ENCODE data around the gene PPP1R2. TPM values are rescaled to one million over a fixed set of nuclear protein-coding genes. Genes with fewer than 3 reads are reported as not detected.
A peak's percentile ranks its signal among the peaks of the same experiment; 100 is the strongest.
"Not testable (repeated sequence)": the region's sequence is repeated elsewhere in the genome, so short reads cannot be mapped to it uniquely, and the experiment has no call there.

PPP1R2 gene
- 26.5 and 27.1 TPM in 2 replicates for polyA plus RNA-seq (2013)

- peak within 1 kb of the TSS; percentile 91 for H2BK120ac ChIP-seq (ENCODE audit: insufficient read depth, low read length, poor library complexity)
- peaks cover 19 to 22% of the 10 kb centered on the region in 2 experiments for H3K4me1 ChIP-seq (ENCODE audit: control insufficient read depth in 1 of 2, insufficient read depth in 2 of 2, low read length in 2 of 2)
- H3K79me2 ChIP-seq (ENCODE audit: control insufficient read depth, insufficient read depth, low read length, poor library complexity) = peaks cover 10% of the 10 kb centered on the region
- peak within 1 kb of the TSS; percentile 55 for H2BK12ac ChIP-seq (ENCODE audit: low read length)
- H4K8ac ChIP-seq (ENCODE audit: low read depth, low read length) = peak within 1 kb of the TSS; percentile 97
- peak within 1 kb of the TSS; percentile 70 for H4K12ac ChIP-seq (ENCODE audit: low read depth, low read length)
- peaks cover 8% of the 10 kb centered on the region for H3K79me1 ChIP-seq (ENCODE audit: low read length)
- peak within 1 kb of the TSS; percentile 91 for H2AFZ ChIP-seq (ENCODE audit: insufficient read depth, low read length, poor library complexity)
- no peak within 1 kb of the TSS for H3K23ac ChIP-seq (ENCODE audit: low read length)
- H3K9me3 ChIP-seq (ENCODE audit: insufficient read depth, low read depth, low read length) = no peaks in the 10 kb centered on the region
- peak within 1 kb of the TSS; percentile 98 for H3K14ac ChIP-seq (ENCODE audit: low read length)
- H3K4me3 ChIP-seq (ENCODE audit: low read depth, low read length) = peak within 1 kb of the TSS; percentile 97
- no CpG with 5 or more reads among the region's 95 CpGs for WGBS (ENCODE audit: extremely low coverage, insufficient coverage, insufficient read length)
- peak within 1 kb of the TSS; percentile 96 for H3K4ac ChIP-seq (ENCODE audit: low read depth, low read length)
- DNase-seq = peak; percentile 93 to 97
- no peaks in the 10 kb centered on the region for H3K36me3 ChIP-seq (ENCODE audit: control insufficient read depth in 1 of 2, insufficient read depth in 2 of 2, low read length in 2 of 2)
- H3K9ac ChIP-seq (ENCODE audit: low read length) = peak within 1 kb of the TSS; percentile 84
- H2BK5ac ChIP-seq (ENCODE audit: low read depth, low read length, poor library complexity) = peak within 1 kb of the TSS; percentile 81
- H3K27me3 ChIP-seq (ENCODE audit: insufficient read depth, low read length) = no peaks in the 10 kb centered on the region
- H2AK5ac ChIP-seq (ENCODE audit: low read length) = peak within 1 kb of the TSS; percentile 88
- H3K27ac ChIP-seq (ENCODE audit: low read depth, low read length) = peak within 1 kb of the TSS; percentile 77
- peak within 1 kb of the TSS; percentile 75 for H3K4me2 ChIP-seq (ENCODE audit: low read length)
- peak within 1 kb of the TSS; percentile 78 for H3K18ac ChIP-seq (ENCODE audit: low read length)
- peak within 1 kb of the TSS; percentile 85 for H4K91ac ChIP-seq (ENCODE audit: low read depth, low read length)
Observed at GRCh38 chr3:195542698-195543499, at the start of gene PPP1R2. Gene PPP1R2 (minus strand): TSS chr3:195543325. CDS start chr3:195543025, 300 bp downstream.

GRCh38 chr3:195591852-195592251 is 48.7 kb upstream of the PPP1R2 start:
- no CpG with 5 or more reads among the region's 2 CpGs for WGBS (ENCODE audit: extremely low coverage, insufficient coverage, insufficient read length)
- H3K4me2 ChIP-seq (ENCODE audit: low read length) = no peak overlapping the region
- no peak overlapping the region for H3K4ac ChIP-seq (ENCODE audit: low read depth, low read length)

GRCh38 chr3:195591220-195591619 is 48.1 kb upstream of the PPP1R2 start:
- no peaks in the 10 kb centered on the region for H3K27me3 ChIP-seq (ENCODE audit: insufficient read depth, low read length)
- H3K4me3 ChIP-seq (ENCODE audit: low read depth, low read length) = no peak overlapping the region
- no peak overlapping the region for H3K23ac ChIP-seq (ENCODE audit: low read length)
- H3K4me1 ChIP-seq (ENCODE audit: control insufficient read depth in 1 of 2, insufficient read depth in 2 of 2, low read length in 2 of 2) = no peaks in the 10 kb centered on the region
- no peak overlapping the region for H3K27ac ChIP-seq (ENCODE audit: low read depth, low read length)
- H3K9me3 ChIP-seq (ENCODE audit: insufficient read depth, low read depth, low read length) = peaks cover 5% of the 10 kb centered on the region
- H2BK120ac ChIP-seq (ENCODE audit: insufficient read depth, low read length, poor library complexity) = no peak overlapping the region
- WGBS (ENCODE audit: extremely low coverage, insufficient coverage, insufficient read length) = no CpG with 5 or more reads among the region's 6 CpGs
- H3K9ac ChIP-seq (ENCODE audit: low read length) = no peak overlapping the region
- no peak overlapping the region for H4K12ac ChIP-seq (ENCODE audit: low read depth, low read length)
- no peak overlapping the region for H2BK12ac ChIP-seq (ENCODE audit: low read length)
- DNase-seq = no peak
- H3K79me2 ChIP-seq (ENCODE audit: control insufficient read depth, insufficient read depth, low read length, poor library complexity) = no peaks in the 10 kb centered on the region
- no peak overlapping the region for H3K18ac ChIP-seq (ENCODE audit: low read length)
- H2AK5ac ChIP-seq (ENCODE audit: low read length) = no peak overlapping the region
- H3K14ac ChIP-seq (ENCODE audit: low read length) = no peak overlapping the region
- H4K8ac ChIP-seq (ENCODE audit: low read depth, low read length) = no peak overlapping the region
- H2AFZ ChIP-seq (ENCODE audit: insufficient read depth, low read length, poor library complexity) = no peak overlapping the region
- H3K79me1 ChIP-seq (ENCODE audit: low read length) = no peaks in the 10 kb centered on the region
- no peaks in the 10 kb centered on the region for H3K36me3 ChIP-seq (ENCODE audit: control insufficient read depth in 1 of 2, insufficient read depth in 2 of 2, low read length in 2 of 2)
- H3K4ac ChIP-seq (ENCODE audit: low read depth, low read length) = no peak overlapping the region
- no peak overlapping the region for H4K91ac ChIP-seq (ENCODE audit: low read depth, low read length)
- no peak overlapping the region for H3K4me2 ChIP-seq (ENCODE audit: low read length)
- H2BK5ac ChIP-seq (ENCODE audit: low read depth, low read length, poor library complexity) = no peak overlapping the region

More at GRCh38 chr3:195591852-195592251, 48.7 kb upstream of the PPP1R2 start:
- no peak overlapping the region for H4K12ac ChIP-seq (ENCODE audit: low read depth, low read length)
- no peaks in the 10 kb centered on the region for H3K4me1 ChIP-seq (ENCODE audit: control insufficient read depth in 1 of 2, insufficient read depth in 2 of 2, low read length in 2 of 2)
- no peak overlapping the region for H2BK5ac ChIP-seq (ENCODE audit: low read depth, low read length, poor library complexity)
- H3K79me1 ChIP-seq (ENCODE audit: low read length) = no peaks in the 10 kb centered on the region
- H4K91ac ChIP-seq (ENCODE audit: low read depth, low read length) = no peak overlapping the region
- H3K79me2 ChIP-seq (ENCODE audit: control insufficient read depth, insufficient read depth, low read length, poor library complexity) = no peaks in the 10 kb centered on the region
- H3K9ac ChIP-seq (ENCODE audit: low read length) = no peak overlapping the region
- no peak overlapping the region for H4K8ac ChIP-seq (ENCODE audit: low read depth, low read length)
- no peak overlapping the region for H2AFZ ChIP-seq (ENCODE audit: insufficient read depth, low read length, poor library complexity)
- no peaks in the 10 kb centered on the region for H3K27me3 ChIP-seq (ENCODE audit: insufficient read depth, low read length)
- no peak overlapping the region for H3K18ac ChIP-seq (ENCODE audit: low read length)
- no peak overlapping the region for H2BK12ac ChIP-seq (ENCODE audit: low read length)
- no peak for DNase-seq
- H3K36me3 ChIP-seq (ENCODE audit: control insufficient read depth in 1 of 2, insufficient read depth in 2 of 2, low read length in 2 of 2) = no peaks in the 10 kb centered on the region
- no peak overlapping the region for H3K23ac ChIP-seq (ENCODE audit: low read length)
- peaks cover 5% of the 10 kb centered on the region for H3K9me3 ChIP-seq (ENCODE audit: insufficient read depth, low read depth, low read length)
- no peak overlapping the region for H3K27ac ChIP-seq (ENCODE audit: low read depth, low read length)
- no peak overlapping the region for H2AK5ac ChIP-seq (ENCODE audit: low read length)
- no peak overlapping the region for H3K14ac ChIP-seq (ENCODE audit: low read length)
- no peak overlapping the region for H2BK120ac ChIP-seq (ENCODE audit: insufficient read depth, low read length, poor library complexity)
- no peak overlapping the region for H3K4me3 ChIP-seq (ENCODE audit: low read depth, low read length)

GRCh38 chr3:195590381-195590780 is 47.3 kb upstream of the PPP1R2 start:
- not testable (repeated sequence) for H4K8ac ChIP-seq (ENCODE audit: low read depth, low read length); H3K27me3 ChIP-seq (ENCODE audit: insufficient read depth, low read length); H3K27ac ChIP-seq (ENCODE audit: low read depth, low read length); H3K4me3 ChIP-seq (ENCODE audit: low read depth, low read length); H3K36me3 ChIP-seq (ENCODE audit: control insufficient read depth in 1 of 2, insufficient read depth in 2 of 2, low read length in 2 of 2); H2BK120ac ChIP-seq (ENCODE audit: insufficient read depth, low read length, poor library complexity); H4K12ac ChIP-seq (ENCODE audit: low read depth, low read length); H3K79me2 ChIP-seq (ENCODE audit: control insufficient read depth, insufficient read depth, low read length, poor library complexity); H2AK5ac ChIP-seq (ENCODE audit: low read length); H2AFZ ChIP-seq (ENCODE audit: insufficient read depth, low read length, poor library complexity); H3K4me2 ChIP-seq (ENCODE audit: low read length); H3K9me3 ChIP-seq (ENCODE audit: insufficient read depth, low read depth, low read length); H2BK12ac ChIP-seq (ENCODE audit: low read length); H3K4ac ChIP-seq (ENCODE audit: low read depth, low read length); H3K79me1 ChIP-seq (ENCODE audit: low read length); H2BK5ac ChIP-seq (ENCODE audit: low read depth, low read length, poor library complexity); H3K4me1 ChIP-seq (ENCODE audit: control insufficient read depth in 1 of 2, insufficient read depth in 2 of 2, low read length in 2 of 2); H4K91ac ChIP-seq (ENCODE audit: low read depth, low read length); H3K9ac ChIP-seq (ENCODE audit: low read length); H3K23ac ChIP-seq (ENCODE audit: low read length); H3K18ac ChIP-seq (ENCODE audit: low read length); H3K14ac ChIP-seq (ENCODE audit: low read length)
- peak; percentile 64 to 88 for DNase-seq
- no CpG with 5 or more reads among the region's 2 CpGs for WGBS (ENCODE audit: extremely low coverage, insufficient coverage, insufficient read length)

All from trophoblast cell (in vitro differentiated cells and primary cell).